Activated gamma-delta T cell (primary cell): Measurements from ENCODE around the gene URB1.
"Not testable (repeated sequence)": the region's sequence is repeated elsewhere in the genome, so short reads cannot be mapped to it uniquely, and the experiment has no call there.

Experiments used
- DNase-seq: peaks from one replicate; lab custom pipeline; 2025; lab: John Stamatoyannopoulos, UW

Gene URB1

DNA sequence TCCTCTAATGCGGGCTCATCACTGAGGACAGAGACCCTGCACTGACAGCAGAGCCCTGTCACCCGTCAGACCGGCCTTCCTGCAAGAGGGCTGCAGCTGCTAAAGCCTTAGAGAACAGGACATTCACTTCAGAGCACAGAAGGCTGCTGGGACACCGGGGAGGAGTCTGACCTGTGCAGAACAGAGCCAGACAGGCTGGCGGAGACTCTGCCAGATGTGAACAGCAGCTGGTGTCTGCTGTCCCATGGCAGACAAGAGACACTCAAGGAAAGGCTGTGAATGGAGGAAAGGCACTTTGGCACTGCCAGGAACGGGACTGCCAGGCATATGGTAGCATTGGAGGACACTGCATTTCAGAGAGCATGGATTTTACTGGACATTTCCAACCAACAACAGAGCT lies 72.8 kb downstream of the URB1 start:
- no peak for DNase-seq

DNA sequence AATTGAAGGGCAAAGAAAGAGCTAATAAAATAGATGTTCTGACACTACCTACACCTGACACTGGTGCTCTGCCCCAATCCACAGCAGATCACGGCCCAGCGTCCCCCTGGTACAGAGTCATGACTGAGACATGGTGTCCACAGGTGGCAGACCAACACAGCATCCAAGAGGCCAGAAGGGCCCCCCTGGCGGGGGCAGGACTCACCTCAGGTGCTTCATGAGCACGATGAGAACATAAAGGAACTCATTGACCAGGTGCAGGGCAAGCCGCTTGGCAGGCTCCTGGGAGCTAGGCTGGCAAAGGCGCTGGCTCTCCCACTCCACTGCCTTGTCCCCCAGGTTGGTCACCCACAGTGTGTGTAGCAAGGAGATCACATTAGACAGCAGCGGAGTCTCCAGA lies 73.8 kb downstream of the URB1 start:
- DNase-seq: no peak

DNA sequence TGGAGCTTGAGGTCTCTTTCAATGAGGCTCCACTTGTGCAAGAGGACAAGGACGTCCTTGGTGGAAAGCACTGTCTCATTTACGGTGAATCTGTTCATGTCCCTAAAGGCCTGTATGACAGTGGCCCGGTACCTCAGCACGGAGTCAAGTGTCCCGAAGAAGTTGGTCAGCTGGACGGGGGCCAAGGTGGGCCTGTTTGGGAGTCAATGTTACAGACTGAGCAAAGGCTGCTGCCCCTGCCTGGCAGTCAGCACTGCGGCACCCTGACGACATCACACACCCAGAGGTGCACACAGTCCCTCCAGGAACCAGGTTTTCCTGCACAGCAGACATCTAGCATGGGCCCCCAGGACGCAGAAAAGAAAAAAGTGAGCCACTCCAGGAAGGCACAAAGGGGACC lies 75.1 kb downstream of the URB1 start:
- DNase-seq: no peak

GRCh38 chr21:32316361-32317215 lies 76.2 kb downstream of the URB1 start:
- DNase-seq: no peak

GRCh38 chr21:32315511-32316281 lies 77.1 kb downstream of the URB1 start:
- no peak for DNase-seq

DNA sequence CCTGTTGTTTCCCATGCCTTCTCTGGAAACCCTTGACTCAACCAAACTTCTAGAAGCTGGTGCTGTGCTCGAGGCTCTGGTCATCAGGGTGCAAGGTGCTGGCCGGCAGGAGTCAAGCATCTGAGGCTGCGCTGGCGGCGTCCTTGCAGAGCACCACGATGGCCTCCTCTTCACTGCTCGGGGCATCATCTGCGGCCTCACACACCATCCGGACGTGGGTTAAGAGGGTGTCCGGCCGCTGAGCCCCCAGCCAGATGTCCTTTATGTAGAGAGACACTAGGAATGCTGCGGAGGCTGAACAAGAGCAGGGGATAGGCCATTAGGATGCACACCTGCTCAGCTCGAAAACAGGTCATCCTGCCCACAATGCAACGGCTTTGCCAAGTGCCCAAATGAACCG lies 78.0 kb downstream of the URB1 start:
- no peak for DNase-seq

DNA sequence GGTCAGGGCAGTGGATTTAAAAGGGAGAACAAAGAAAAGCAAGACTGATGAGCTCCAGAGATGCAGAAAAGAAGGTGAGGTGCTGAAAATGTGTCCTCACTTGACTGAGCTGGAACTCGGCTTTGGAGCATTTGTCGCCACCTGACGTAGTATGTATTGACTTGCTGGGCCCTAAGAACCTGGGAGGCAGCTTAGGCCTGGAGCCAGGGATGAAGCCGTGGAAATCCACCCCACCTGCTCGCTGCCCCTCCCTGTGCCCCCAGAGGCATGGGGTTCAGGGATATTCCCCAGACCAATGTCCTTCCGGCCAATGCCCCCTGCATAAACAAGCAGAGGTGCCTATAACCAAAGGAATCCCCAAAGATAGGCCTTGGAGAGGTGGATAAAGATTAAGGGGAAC lies 79.8 kb downstream of the URB1 start:
- no peak for DNase-seq

GRCh38 chr21:32312326-32312725 lies 80.5 kb downstream of the URB1 start:
- DNase-seq: no peak

DNA sequence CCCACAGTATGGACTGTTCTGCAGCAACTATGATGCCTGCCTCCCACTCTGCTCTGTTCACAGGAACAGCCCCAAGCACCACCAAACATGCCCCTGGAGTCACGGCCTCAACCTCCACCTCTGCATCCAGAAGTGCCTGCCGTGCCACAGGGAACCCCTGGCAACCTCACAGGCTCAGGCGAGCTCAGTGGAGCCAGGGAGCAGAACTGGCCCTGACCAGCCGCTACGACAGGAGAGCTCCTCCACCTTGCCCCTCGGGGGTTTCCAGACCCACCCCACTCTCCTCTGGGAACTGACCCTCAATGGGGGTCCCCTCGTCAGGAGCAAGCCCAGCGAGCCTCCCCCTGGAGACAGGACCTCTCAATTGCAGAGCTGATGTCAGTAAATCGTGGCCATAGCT lies 81.2 kb downstream of the URB1 start:
- no peak for DNase-seq

- not testable (repeated sequence) for DNase-seq
These were observed 81.8 kb downstream of the URB1 start for GRCh38 chr21:32310976-32311375.

DNA sequence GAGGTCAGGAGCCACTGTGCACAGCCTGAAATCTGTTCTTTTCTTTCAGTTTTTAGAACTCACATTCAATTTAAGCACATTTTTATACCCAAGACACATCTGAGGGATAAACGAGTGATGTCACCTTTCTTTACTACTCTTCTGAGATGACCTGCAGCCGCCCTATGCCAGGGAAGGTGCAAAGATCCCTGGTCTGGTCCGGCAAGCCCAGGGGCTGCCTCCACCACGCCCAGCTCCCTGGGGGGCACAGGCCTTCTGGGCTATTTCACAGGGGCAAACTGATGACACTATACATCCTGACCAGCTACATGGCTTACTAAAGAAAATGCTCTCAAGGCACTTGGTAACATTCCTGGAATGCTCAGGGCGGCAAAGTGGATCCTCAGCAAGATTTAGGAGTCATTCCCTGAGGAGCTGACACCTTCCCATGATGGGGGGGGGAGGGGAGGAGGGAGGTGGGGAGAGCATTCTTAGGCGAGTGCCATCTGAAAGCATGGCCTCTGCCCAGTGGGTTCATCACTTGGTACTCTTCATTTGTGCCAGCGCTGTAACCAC lies 82.8 kb downstream of the URB1 start:
- no peak for DNase-seq

DNA sequence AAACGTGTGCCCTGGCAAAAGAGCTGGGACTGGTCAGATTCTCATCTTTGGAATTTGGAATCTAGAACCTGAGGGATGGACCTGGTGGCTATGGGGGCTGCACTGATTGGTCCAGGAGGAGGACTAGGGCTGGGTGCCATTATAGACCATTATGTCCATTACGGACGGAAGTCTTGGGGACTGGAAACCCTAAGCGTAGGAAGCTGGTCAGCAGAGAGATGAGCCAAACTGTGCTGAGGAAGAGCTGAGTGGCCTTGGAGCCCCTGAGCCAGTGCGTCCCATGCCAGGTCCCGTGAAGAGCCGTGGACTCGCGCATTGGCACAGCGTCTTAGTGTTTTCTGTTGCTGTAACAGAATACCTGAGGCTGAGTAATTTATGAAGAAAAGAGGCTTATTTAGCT lies 84.1 kb downstream of the URB1 start:
- DNase-seq: no peak

- DNase-seq: no peak
These were observed 85.1 kb downstream of the URB1 start for GRCh38 chr21:32307706-32308105.

GRCh38 chr21:32306021-32306780 lies 86.6 kb downstream of the URB1 start:
- DNase-seq: no peak

DNA sequence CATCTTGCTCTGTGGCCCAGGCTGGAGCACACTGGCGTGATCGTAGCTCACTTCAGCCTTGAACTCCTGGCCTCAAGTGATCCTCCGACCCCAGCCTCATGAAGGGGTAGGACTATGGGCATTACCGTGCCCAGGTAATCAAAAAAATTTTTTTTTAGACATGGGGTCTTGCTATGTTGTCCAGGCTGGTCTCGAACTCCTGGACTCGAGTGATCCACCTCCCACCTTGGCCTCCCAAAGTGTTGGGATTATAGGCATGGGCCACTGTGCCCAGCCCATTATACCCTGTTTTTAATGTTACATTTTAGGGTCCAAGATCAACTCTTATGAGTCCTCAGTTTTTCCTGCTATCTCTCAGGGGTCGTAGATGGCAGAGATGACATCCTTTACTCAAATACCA lies 87.8 kb downstream of the URB1 start:
- DNase-seq: no peak

- no peak for DNase-seq
These were observed 89.4 kb downstream of the URB1 start for GRCh38 chr21:32303385-32303784.

DNA sequence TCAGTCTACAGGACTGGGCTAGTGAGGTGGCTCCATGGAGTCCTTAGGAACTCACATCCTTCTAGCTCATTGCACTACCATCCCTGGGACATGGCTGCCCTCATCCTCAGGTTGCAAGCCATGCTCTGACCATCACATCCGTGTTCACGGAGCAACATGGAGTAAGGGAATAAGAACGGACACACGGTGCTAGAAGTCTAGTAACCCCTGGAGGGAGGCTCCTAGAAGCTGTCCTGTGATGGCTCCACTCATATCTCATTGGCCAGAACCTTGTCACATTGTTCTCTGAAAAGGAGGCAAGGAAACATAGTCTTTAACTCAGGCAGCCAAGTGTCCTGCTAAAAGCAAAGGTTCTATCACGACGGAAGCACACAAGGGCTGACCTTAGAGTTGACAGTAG lies 90.3 kb downstream of the URB1 start:
- DNase-seq: no peak

DNA sequence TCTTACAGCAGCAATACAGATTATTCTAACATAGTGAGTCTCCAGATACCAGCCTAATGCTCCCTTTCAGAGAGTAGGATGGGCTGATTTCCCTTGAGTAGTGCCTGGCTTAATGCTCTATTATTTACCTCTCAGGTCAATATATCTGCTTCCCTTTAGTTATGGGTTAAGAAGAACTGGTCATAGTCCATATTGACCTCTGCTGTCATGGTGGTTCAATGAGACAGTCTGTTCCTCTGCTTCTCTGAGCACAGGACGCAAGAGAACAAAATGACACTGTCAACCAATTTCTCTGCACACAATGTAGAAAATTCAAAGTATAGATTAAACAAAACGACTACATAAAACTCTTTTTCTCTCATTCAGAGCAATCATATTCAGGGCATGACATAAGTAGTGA lies 91.2 kb downstream of the URB1 start:
- DNase-seq: no peak

DNA sequence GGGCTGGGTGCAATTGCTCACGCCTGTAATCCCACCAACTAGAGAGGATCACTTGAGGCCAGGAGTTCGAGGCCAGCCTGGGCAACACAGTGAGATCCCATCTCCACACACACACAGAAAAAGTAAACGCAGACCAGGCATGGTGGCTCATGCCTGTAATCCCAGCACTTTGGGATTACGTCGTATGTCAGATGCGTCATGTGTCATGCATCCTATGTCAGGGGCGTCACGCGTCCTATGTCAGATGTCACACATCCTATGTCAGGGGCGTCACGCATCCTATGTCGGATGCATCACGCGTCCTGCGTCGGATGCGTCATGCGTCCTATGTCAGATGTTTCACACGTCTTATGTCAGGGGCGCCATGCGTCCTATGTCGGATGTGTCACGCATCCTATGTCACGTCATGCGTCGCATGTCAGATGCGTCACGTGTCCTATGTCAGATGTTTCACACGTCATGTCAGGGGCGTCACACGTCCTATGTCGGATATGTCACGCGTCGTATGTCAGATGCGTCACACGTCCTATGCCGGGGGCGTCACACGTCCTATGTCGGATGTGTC lies 92.6 kb downstream of the URB1 start:
- no peak for DNase-seq

DNA sequence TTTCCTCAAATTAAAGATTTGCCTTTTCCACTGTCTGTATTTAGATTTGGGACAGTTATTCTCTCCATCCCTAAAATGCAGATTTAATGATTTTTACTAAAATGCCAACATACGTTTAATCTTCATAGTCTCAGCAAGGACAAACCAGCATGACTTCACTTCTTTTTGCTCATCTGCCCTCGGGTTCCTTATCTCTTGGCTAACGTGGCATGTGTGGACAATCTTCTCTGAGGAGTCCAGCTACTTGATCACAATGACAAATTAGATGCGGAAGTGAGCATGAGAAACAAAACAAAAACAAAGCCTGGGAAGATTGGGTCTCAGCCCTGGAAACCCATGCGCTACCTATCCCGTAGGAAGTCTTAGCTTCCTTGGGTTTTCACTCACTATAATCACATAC lies 93.1 kb downstream of the URB1 start:
- no peak for DNase-seq

DNA sequence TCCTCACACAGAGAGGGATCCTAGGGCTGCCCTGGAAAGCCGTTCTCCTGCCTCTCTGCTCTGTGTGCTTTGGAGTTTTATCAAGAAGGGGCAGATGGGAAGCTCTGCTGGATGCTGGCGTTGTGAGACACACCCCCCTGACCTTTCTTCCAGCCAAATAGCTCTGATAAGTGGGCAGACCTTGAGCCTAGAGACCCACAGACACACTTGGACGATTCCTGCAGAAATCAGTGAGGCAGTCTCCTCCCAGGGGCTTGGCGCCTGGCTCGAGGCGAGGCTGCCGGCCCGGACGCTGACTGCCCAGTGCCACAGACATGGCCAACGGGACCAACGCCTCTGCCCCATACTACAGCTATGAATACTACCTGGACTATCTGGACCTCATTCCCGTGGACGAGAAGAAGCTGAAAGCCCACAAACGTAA lies 94.1 kb downstream of the URB1 start, which contains the start of gene MRAP:
MRAP (plus strand) TSS at position 198 of the 424 bp plus-strand sequence; CDS start at position 315, 117 bp downstream.
- no peak for DNase-seq

GRCh38 chr21:32298148-32298559 lies 94.7 kb downstream of the URB1 start:
- DNase-seq: no peak
